Body of pancreas (tissue), 4 donors: Measurements from ENCODE around the gene MYRFL.

ENCODE experiments used
- CTCF ChIP-seq, 7 experiments: fragments of 450-650 bp in 4 of 7; fragments of 200-600 bp in 3 of 7; sonication (generic) in 3 of 7; IDR thresholded peaks; one replicate each; pipeline ENCODE4 v1.5.1; 2016 to 2019; ENCODE audit warnings: antibody characterized with exemption in 7 of 7
- POLR2A ChIP-seq, 3 donors: fragments of 450-650 bp; IDR thresholded peaks; one replicate each; pipeline ENCODE4 v1.6.1; 2016; ENCODE audit warnings: antibody characterized with exemption in 3 of 3, mild to moderate bottlenecking in 2 of 3

GRCh38 chr12:69896653-69897381, 71.8 kb downstream of the MYRFL start:
- TF ChIP-seq POLR2A (IDR thresholded peaks at IDR 0.05), result no peak
- no peak for TF ChIP-seq CTCF (IDR thresholded peaks at IDR 0.05)
